Erythroblast (primary cell): ENCODE data around the gene UXT.

Experiments
- DNase-seq, 2 experiments: peaks; one replicate each; lab custom pipeline; 2025; lab: John Stamatoyannopoulos, UW
- GATA1 ChIP-seq: IDR thresholded peaks from 2 replicates; pipeline ENCODE4 v1.6.1; 2011; ENCODE audit warnings: low read depth, mild to moderate bottlenecking, control low read depth, low read length, moderate library complexity
- POLR2A ChIP-seq: IDR thresholded peaks from 2 replicates; pipeline ENCODE4 v1.6.1; 2011; ENCODE audit warnings: mild to moderate bottlenecking, low read length

Gene UXT

DNA sequence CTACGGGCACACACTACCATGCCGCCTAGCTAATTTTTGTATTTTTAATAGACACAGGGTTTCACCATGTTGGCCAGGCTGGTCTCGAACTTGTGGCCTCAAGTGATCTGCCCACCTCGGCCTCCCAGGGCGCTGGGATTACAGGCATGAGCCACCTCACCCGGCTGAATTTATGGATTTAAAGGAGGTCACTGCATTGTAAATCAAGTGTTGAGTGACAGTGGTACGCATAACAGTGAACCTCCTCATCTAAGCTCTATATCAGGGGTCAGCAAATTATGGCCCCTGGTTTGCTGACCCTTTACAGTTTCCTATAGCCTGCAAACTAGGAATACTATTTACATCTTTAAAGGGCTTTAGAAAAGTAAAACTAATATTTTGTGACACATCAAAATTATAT, 2.6 kb upstream of the UXT start:
- no peak for DNase-seq
- TF ChIP-seq POLR2A (no peak), GATA1 (no peak)

DNA sequence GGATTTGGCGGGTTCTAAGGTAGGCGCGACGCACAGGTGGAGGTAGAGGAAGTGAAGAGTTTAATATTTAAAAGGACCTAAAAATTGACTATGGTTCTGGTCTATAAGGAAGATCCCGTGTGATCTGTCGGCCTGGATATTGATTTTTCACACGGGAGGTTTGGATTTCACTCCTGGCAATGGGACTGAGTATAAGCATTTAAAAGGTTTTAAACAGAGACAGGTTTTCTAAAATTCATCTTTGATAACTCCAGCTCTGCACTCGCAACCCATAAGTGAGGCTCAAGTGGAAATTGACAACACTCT, 394 bp upstream of the UXT start:
- DNase-seq = no peak
- TF ChIP-seq GATA1 (no peak), POLR2A (no peak)

DNA sequence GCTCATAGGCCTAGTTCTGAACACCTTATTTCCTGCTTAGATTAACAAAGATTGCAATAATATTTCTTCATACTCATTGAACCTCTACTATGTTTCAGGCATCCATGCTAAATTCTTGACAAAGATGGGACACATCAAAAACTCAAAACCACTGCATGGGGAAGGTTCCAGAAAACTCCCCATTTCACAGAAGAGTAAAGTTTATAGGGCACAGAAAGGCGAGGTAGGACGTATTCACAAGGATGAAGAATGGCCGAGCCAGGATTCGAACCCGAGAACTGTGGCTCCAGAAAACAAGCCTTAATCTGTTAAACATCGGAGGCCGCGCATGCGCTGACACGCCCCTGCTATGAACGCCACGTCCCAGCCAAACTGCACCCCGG, 688 bp downstream of the UXT start:
- TF ChIP-seq GATA1 (no peak), POLR2A (no peak)
- DNase-seq = no peak

DNA sequence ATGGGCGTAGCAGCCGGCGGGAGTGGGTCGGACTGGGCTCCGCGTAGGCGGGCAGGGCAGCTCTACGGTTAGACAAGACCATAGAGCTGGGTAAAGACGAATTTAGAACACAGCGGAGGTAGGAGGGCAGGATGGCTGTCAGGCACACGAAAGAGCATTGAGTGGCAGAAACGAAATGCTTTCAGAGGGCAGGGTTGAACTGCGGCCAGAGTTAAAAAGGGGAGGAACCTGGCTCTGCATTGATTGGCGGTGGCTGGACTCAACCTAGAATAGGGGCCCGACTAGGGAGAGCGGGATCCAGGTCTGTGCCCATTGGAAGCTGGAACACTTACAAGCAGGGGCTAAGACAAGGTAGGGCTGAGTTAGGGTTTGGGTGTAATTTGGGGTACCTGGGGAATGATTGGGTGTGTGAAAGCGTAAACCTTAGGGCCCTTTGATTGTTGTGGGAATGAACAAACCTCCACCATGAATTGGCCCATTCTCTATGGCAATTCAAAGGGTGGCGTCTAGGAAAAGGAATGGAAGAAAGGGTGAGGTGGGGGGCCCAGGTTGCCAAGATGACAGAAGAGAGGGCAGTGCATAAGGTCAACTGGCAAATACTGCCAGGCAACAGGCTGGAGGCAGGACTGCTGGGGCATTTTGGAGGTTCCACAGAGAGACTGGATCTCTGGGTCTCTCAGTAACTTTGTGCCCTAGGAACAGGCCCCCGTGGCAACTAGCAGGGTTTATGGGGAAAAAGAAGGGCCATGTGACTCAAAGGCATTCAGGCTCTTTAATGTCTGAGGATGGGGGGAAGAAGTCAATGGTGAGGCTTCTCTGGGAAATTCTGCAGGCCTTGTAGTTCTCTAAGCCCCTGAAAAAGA, 7.7 kb downstream of the UXT start:
- TF ChIP-seq GATA1 (no peak), POLR2A (peak; percentile 22)

DNA sequence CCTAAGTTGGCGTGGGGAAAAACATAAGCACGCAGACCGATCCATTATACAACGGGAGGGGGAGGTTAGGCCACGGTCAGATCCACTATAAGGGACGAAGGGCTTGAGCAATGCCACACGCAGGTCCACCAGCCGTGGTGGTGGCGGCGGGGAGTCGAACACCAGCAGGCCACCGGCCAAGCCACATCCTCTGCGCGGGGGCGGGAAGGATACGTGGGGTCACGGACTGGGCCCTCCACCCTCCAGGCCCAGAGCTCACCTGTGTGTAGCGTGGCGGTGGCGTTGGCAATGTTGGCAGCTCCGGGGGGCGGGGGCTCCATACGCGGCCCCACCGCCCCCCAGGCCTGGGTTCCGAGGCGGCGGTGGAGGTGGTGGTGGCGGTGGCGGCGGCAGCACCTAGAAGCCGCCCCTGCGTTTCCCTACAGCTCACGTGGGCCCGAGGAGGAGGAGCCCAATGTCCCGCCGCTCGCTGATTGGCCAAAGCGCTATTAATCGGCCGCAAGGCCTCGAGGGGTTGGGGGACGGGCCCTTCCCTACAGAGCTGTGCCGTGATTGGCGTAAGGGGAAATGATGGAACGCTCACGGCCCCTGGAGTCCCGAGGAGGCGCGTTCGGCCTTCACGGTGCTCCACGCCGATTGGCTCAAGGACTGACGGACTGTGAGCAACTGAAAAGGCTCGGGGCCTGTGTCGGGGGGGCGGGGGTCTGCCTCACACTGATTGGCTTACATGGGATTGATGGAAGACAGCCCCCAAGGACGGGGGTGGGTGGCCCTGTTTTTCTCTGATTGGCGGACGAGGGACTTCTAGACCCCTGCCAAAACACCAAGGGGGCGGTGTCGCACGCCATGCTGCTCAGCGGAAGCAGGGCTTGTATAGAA, 8.6 kb downstream of the UXT start, which contains the start of gene ELK1:
ELK1 (minus strand) TSS at position 400 of the 879 bp plus-strand sequence. CDS start 9,122 bp downstream, outside the sequence.
- peak; percentile 92 to 93 for DNase-seq
- no peak for TF ChIP-seq GATA1
- TF ChIP-seq POLR2A = peak; percentile 69

More for the DNA sequence above, 7.7 kb downstream of the UXT start:
- DNase-seq = no peak

DNA sequence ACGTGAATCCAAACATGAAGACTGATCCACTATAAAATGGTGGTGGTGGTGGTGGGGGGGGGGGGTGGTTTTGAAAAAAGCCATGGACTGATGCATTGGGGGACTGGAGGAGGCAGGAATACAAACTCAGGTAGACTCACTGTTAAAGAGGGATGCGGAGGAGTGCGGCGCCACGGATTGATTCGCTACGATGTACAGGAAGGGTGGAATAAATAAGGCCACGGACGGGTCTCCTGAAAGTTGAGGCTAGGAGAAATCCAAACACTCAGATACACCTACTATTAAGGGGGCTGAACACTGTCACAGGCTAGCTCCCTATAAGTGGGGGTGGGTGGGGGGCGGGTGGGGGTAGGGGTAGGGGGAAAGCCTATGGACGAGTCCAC, 9.2 kb downstream of the UXT start:
- TF ChIP-seq GATA1 = no peak
- TF ChIP-seq POLR2A = no peak
- DNase-seq = peak in 1 of 2 experiments; percentile 21

DNA sequence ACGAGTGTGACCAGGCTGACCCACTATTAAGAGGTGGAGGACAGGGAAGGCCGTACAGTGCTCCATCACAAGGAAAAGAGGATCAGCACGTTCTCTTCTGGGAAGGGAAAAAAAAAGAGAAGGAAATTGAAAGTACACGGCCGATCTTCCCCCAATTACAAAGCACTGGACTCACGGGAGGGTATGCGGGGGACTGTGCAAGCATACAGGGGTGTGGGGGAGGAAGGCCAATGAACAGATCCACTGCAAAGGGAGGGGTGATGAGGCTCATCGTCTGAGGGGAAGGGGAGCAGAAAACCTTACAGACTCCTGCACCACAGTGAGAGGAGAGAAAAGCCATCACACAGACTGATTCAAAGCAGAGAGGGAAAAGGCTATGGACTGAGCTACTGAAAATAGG, 9.7 kb downstream of the UXT start:
- TF ChIP-seq POLR2A = no peak
- no peak for TF ChIP-seq GATA1
- no peak for DNase-seq

DNA sequence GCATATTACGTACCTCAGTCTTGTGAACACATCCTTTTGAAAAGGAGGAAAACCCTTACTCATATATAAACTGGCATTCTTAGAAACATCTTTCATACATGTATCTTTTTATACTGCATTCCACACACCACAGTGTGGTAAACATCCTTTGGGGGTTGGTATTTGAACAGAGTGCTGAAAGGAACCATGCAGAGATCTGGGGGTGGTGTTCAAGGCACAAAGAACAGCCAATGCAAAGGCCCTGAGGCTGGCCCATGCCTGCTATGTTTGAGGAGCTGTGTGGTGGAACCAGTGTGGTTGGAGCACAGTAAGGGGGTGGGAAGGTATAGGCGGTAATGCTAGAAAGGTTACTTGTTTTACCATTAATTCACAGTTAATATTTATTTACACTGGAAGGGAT, 10.6 kb downstream of the UXT start:
- TF ChIP-seq GATA1 = no peak
- no peak for TF ChIP-seq POLR2A
- DNase-seq = no peak

DNA sequence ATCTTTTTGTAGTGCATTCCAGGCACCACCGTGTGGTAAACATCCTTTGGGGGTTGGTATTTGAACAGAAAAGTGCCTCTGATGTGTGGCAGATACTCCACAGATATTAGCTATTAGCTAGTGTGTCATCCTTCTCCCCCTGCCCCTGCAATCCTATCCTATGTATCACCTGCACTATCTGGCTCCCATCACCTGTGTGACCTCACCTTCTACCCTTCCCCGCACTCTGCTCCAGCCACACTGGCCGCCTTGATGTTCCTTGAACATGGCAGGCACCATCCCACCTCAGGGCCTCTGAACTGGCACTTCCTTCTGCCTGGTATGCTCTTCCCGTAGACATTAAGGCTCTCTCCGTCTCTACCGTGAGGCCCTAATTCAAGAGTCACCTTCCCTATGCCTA, 12.3 kb downstream of the UXT start:
- DNase-seq = no peak

DNA sequence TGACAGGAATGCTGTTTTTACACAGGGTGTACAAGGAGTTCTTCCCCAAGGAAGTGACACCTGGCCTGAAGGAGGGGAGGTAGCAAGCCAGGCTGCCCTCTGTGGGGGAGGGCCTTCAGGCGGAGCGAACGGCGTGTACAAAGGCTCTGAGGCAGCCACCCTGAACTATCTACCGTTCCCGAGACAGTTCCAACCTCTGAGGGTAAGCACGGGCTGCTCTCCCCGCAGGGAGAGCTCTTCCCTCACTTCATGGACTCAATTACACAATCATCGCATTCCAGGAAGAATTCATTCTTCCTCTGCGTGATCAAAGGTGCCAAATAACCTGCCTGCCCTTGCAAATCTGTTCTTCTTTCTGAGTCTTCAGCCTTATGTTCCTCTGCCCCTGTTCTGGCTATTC, 13.4 kb downstream of the UXT start:
- no peak for TF ChIP-seq GATA1
- no peak for DNase-seq

More for the DNA sequence above, 12.3 kb downstream of the UXT start:
- TF ChIP-seq GATA1 = no peak
- TF ChIP-seq POLR2A = no peak

DNA sequence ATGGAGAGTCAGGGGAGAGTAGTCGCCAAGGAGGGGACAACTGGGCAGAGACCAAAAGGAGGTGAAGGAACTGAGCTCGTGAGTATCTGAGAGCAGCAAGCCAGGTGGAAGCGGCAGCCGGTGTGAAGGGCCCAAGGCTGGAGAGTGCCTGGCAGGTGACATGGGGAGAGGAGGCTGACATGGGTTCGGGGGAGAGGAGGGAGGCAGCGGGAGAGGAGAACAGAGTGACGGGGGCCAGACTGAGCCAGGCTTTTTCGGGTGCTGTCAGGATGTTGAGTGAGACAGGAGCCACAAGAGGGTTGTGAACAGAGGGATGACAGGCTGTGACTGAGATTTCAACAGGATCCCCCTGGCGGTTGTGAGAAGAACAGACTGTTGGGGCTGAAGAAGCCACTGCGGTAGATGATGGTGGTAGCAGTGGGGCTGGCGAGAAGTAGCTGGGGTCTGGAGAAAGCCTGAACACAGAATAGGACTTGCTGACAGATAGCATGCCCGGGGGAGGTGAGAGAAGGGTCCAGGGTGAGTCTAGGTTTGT, 14.4 kb downstream of the UXT start:
- TF ChIP-seq POLR2A (no peak), GATA1 (no peak)
- DNase-seq = peak; percentile 13 to 32

DNA sequence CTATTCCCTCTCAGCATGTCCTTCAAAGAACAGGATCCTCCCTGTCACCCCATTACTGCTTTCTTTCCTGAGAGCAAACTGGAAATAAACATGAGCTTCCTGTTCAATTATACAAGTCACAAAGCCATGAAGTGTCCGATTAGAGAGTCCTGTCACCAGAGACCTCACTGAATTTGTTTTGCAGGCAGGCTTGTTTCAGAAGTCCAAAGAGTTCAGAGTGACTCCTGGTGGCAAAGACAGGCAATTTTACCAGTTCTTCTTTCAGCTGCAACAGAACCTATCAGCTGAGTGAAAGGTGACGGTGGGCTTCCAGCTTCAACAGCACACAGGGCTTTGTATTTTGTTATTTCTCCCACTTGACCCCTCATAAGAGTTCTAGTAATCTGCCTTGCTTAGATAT, 15.1 kb downstream of the UXT start:
- TF ChIP-seq GATA1 (no peak), POLR2A (no peak)
- DNase-seq = peak; percentile 13 to 33

DNA sequence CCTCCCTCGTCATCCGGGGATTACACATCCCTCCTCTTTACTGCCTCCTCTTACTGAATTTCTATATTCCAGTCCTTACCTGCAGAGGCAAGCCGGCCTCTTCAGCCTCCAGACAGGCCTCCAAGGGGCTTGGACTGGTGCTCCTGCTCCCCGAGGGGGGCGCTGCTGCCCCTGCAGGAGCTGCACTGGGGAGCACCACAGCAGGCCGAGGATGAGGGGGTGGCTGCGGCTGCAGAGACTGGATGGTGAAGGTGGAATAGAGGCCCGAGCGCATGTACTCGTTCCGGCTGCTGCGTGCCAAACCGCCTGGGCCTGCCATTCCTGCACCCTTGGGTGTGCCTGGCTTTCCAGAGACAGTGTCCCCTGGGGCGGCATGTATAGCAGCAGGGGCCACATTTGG, 20.2 kb downstream of the UXT start:
- DNase-seq = no peak
- TF ChIP-seq POLR2A = no peak
- TF ChIP-seq GATA1 = no peak

DNA sequence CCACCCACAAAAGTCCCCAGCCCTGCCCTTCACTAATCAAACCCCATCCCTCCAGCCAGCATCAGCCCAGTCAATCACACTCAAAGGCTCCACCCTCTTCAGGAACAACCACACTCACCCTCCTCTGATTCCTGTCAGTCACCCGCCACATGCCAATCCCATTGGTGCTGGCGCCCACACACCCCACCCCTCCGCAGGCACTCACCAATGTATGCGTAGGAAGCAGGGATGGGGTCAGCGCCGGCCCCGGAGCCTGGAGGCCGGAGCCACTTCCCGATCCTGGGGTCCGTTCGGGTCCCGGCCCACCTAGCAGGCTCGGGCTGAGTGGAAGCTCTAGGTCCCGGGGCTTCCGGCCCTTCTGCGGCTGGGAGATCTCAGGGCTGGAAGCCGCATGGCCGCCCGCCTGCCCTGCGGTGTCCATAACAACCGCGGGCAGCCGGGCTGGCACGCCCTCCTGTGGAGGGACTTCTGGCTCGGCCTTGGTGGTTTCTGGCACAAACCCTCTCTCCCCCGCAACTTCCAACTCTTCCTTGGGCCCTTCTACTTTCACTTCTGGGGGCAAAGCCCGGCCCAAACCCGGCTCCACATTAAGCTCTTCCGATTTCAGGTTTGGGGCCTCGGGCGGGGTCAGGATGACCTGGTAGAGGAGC, 21.3 kb downstream of the UXT start:
- DNase-seq = peak; percentile 71
- TF ChIP-seq GATA1 = no peak
